Mucosa of gallbladder (tissue), 1 donor: ENCODE results near the gene PRPF31. TPM values are rescaled to one million over a fixed set of nuclear protein-coding genes. Genes with fewer than 3 reads are reported as not detected.

Experiments
- DNase-seq: peaks from one replicate; pipeline ENCODE4 v3.0.0-alpha.2; 2020; ENCODE audit warnings: low spot score
- total RNA-seq: library from RNA; stranded (reverse); gene quantifications from one replicate; pipeline ENCODE4 v1.2.1, GENCODE V29; 2021
- donor health status: DM: no; HTN: no; CAD: no.

Gene PRPF31
- total RNA-seq, 1 donor from 2014 or later: 47.1 TPM

- DNase-seq: no peak
Observed at GRCh38 chr19:54107876-54108490, 7.6 kb upstream of the PRPF31 start.

- no peak for DNase-seq
Observed at GRCh38 chr19:54108496-54108895, 7.1 kb upstream of the PRPF31 start.

- DNase-seq: no peak
Observed at GRCh38 chr19:54109651-54110050, 5.9 kb upstream of the PRPF31 start.

GRCh38 chr19:54114340-54115108, 1.0 kb upstream of the PRPF31 start:
- DNase-seq: peak; percentile 30

- DNase-seq: no peak
Observed at GRCh38 chr19:54121259-54121658, 5.7 kb downstream of the PRPF31 start.

- DNase-seq: no peak
Observed at GRCh38 chr19:54123682-54124081, 8.1 kb downstream of the PRPF31 start.

DNA sequence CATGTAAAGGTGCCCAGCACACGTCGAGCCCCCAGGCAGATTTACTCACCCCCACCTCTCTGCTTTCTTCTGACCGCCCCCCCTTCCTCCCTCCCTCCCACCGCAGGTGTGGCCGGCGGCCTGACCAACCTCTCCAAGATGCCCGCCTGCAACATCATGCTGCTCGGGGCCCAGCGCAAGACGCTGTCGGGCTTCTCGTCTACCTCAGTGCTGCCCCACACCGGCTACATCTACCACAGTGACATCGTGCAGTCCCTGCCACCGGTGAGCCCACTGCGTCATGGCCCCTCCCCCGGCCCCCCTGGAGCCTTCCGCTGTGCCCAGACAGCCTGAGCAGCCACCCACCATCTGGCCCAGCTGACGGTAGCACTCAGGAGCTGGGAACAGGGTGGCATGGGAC, 8.8 kb downstream of the PRPF31 start:
- DNase-seq: no peak

DNA sequence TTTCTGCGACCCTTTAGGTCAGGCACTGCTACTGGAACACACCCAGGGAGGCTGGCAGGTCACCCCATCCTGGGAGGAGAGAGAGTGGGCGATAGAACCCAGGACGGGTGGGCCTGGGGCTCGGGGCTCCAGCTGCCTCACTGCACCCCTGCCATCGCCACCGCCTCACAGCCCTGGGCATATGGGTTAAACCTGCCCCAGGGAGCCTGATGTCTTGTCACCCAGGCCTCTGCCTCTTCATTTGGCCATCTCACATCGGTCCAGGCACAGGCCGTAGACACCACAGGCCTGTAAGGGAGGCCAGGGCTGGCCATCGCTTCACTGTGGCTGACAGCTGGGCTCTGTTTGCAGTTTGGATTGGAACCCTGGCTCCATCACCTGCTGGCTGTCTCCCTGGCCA, 10.2 kb downstream of the PRPF31 start:
- DNase-seq: no peak

- no peak for DNase-seq
Observed at GRCh38 chr19:54127688-54128440, 12.3 kb downstream of the PRPF31 start.

DNA sequence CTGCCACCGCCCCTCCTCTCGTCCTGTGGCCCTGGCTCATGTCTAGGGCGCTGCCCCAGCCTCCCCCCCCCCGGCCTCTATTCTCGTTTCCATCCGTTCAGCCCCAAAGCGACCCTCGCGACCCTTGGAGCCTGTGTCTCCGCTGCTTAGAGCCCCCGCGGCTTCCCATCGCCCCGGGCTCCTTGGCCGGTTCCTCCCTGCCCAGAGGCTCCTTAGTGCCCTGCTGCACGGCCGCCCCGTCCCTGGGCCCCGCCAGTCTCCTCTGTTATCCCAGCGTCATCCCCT, 12.8 kb downstream of the PRPF31 start:
- no peak for DNase-seq

GRCh38 chr19:54128796-54129616, 13.5 kb downstream of the PRPF31 start:
- DNase-seq: no peak

- DNase-seq: no peak
Observed at GRCh38 chr19:54129617-54129996, 14.1 kb downstream of the PRPF31 start.

DNA sequence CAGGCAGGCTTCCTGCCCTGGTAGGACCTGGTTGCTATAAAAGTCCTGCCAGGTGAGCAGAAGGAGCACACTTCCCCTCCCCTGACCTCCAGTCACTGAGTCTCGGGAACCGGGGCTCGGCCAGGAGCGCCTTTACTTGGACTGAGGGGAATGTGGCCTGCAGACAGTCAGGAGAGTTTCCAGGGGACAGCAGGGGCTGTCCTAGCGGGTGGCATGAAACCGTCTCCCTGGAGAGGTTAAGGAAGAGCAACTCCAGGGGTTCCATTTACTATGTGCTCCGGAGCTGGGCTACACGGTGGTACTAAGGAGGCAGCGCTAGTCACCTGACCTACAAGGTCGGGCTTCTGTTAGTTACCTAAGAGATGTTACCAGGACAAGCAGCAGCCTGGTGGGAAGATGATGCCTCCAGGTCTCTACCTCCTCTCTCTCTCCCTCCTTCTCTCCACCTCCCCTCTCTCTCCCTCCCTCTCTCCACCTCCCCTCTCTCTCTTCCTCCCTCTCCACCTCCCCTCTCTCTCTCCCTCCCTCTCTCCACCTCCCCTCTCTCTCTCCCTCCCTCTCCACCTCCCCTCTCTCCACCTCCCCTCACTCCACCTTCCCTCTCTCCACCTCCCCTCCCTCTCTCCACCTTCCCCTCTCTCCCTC, 17.9 kb downstream of the PRPF31 start:
- no peak for DNase-seq

DNA sequence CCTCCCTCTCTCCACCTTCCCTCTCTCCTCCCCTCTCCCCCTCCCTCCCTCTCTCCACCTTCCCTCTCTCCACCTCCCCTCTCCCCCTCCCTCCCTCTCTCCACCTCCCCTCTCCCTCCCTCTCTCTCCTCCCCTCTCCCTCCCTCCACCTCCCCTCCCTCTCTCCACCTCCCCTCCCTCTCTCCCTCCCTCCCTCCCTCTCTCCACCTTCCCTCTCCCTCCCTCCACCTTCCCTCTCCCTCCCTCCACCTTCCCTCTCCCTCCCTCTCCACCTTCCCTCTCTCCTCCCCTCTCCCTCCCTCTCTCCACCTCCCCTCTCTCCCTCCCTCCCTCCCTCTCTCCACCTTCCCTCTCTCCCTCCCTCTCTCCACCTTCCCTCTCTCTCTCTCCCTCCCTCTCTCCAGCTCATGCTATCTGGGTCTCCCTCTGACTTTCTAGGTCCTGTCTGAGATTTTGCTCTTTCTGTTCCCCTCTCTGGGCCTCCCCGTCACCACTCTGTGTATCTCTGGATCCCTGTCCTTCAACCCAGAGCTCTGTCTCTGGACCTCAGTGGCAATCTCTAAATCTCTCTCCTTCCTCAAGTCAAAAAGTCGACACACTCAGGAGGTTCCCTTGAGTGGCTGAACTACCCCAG, 18.5 kb downstream of the PRPF31 start:
- no peak for DNase-seq

- no peak for DNase-seq
Observed at GRCh38 chr19:54136086-54136863, 20.7 kb downstream of the PRPF31 start.

DNA sequence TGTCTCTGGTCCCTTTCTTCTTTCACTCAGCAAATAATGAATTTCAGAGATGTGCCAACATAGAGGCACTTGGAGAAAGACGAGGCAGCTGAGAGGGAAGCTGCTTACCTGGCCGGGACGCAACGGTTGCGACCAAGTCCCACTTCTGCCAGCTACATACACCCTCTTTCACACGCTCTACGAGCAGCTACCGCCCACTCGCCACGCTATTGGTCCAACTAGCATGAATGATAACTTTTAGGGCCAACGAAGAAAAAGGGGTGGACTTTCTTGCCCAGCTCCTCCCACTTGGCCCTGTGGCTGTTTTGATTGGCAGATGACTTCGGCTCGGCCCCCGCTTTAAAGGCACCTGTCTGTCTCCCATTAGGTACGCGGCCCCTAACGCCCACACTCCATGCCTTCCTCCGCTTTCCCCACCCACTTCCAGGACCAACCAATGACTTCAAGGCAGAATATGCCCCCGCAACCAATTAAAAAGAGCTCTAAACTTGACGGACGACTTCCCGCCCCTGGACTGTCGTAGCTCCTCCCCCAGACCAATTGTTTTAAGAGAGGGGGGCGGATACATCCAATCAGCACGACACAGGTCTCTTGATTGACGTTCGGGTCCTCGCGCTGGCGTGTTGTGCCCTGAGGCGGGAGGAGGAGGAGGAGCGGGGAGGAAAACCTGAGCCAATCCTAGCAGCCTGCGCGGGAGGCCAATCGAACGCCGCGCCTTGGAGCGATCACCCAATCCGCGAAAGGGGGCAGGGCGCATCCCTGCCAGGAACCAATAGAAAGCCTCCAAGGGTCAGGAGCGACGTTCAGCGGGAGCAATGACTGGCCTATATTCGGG, 21.5 kb downstream of the PRPF31 start:
- DNase-seq: peak; percentile 100

DNA sequence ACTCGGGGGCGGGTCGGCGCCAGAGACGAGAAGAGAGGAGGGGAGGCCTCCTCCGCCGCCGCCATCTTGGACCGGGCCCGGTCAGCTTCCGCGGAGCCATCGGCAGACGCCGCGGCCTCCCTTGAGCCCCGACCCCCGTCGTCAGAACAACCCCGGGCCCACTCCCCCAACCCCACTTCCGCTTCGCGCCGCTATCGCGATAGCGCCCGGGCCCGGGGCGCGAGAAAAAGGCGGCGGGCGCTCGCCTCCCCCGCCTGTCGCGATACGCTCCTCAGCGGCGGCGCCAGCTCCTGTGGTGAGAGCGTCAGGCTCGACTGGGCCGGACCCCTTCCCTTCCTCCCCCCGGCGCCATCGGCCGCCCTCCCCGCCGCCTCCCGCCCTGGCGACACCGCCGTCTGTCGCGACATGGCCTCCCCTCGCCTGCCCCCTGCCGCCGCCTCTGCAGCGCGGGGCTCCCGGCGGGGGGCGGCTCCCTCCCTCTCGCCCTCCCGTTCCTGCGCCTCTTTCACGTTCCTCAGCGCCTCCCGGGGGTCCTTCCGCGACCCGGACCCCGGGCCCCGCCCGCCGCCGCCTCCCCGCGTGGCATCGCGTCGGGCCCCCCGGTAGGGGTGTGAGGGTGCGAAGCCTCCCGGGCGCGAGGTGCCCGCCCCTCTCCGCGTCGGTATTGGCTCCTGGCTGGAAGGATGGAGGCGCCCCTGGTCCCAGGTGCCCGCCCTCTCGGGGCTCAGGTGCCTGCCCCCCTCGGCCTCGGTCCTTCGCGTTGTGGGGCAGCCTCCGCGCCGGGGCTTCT, 22.3 kb downstream of the PRPF31 start, which contains the start of gene CNOT3:
Gene CNOT3 (plus strand): TSS at position 64 of the 790 bp plus-strand sequence. CDS start 5,217 bp downstream, outside the sequence.
- no peak for DNase-seq

DNA sequence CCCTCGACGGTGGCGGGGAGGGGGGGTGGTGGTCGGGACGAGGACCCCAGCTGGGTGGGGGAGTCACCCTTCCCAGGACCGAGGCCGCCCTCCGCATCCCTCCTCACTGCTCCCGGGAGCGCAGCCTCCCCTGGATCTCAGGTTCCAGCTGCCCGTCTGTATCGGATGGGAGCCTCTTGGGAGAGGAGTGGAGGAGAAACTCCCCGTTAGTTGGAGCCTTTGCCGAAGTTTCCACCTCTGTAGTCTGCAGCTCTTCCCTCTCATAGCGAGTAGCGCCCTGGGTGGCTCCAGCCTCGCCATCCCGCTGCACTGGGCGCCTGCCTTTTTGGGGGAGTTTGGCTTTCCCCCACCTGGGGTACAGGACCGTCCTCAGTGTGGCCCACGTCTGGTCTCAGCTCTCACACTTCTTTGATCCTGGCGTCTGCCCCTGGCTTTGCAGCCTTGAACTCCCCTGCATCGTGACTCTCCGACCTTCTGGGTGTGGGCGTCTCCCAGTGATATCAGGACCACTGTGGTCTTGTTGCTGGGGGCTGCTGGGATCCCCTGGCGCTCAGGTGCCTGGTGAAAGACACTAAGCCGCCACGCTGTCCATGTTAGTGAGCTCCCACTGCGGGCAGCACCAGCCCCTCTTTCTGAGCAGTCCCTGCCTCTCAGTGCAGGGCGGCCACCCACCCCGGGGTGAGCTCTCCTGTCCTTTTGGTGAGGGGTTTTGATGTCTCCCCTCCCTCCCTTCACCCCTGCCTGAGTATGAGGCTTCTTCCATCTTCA, 23.1 kb downstream of the PRPF31 start:
- no peak for DNase-seq
